Caki2 (cell line): ENCODE measurements around the gene PABPC1L. TPM values are rescaled to one million over a fixed set of nuclear protein-coding genes. Genes with fewer than 3 reads are reported as not detected.

Experiments used
- DNase-seq: peaks from one replicate; pipeline ENCODE4 v3.0.0-alpha.2; 2015; ENCODE audit warnings: low read depth
- in situ Hi-C: cut with HindIII; loops from 2 replicates; pipeline ENCODE4 v1.10.0; 2016; ENCODE audit warnings: low sequenced_read_pairs, low pct_unique_long_range_greater_than_20kb, mixed read lengths
- total RNA-seq: library from RNA; depleted of rRNA; stranded (reverse); fragments of >200 nt; shearing (Covaris generic); gene quantifications from 2 replicates; pipeline ENCODE4 v1.2.3, GENCODE V29; 2014; ENCODE audit warnings: low replicate concordance

PABPC1L gene
- total RNA-seq, 1 experiment from 2014 or later = 10.3 TPM

GRCh38 chr20:44894959-44895358 is 14.9 kb upstream of the PABPC1L start:
- DNase-seq = no peak
- in situ Hi-C loops = no loop called here

- DNase-seq = no peak
These were observed 13.3 kb upstream of the PABPC1L start for GRCh38 chr20:44896583-44896982.

GRCh38 chr20:44897133-44897532 is 12.7 kb upstream of the PABPC1L start:
- in situ Hi-C loops = no loop called here
- DNase-seq = no peak

More at GRCh38 chr20:44896583-44896982, 13.3 kb upstream of the PABPC1L start:
- in situ Hi-C loops = no loop called here

- DNase-seq = no peak
- in situ Hi-C loops = no loop called here
These were observed 9.5 kb upstream of the PABPC1L start for GRCh38 chr20:44900231-44900854.

GRCh38 chr20:44901974-44902373 is 7.9 kb upstream of the PABPC1L start:
- DNase-seq = peak; percentile 33
- in situ Hi-C loops = no loop called here

GRCh38 chr20:44904377-44904776 is 5.5 kb upstream of the PABPC1L start:
- in situ Hi-C loops = no loop called here
- DNase-seq = no peak

- DNase-seq = no peak
These were observed 631 bp upstream of the PABPC1L start for GRCh38 chr20:44908987-44909871.

GRCh38 chr20:44910690-44911262 is 916 bp downstream of the PABPC1L start:
- in situ Hi-C loops = no loop called here
- DNase-seq = peak; percentile 45

More at GRCh38 chr20:44908987-44909871, 631 bp upstream of the PABPC1L start:
- in situ Hi-C loops = no loop called here

GRCh38 chr20:44911264-44911921 is 1.5 kb downstream of the PABPC1L start:
- in situ Hi-C loops = no loop called here
- peak; percentile 90 for DNase-seq

- no peak for DNase-seq
- in situ Hi-C loops = no loop called here
These were observed 2.3 kb downstream of the PABPC1L start for GRCh38 chr20:44912189-44912588.

- in situ Hi-C loops = no loop called here
- no peak for DNase-seq
These were observed 5.1 kb downstream of the PABPC1L start for GRCh38 chr20:44914924-44915323.

- in situ Hi-C loops = no loop called here
- DNase-seq = no peak
These were observed 6.7 kb downstream of the PABPC1L start for GRCh38 chr20:44916586-44916985.

- DNase-seq = no peak
- in situ Hi-C loops = no loop called here
These were observed 7.5 kb downstream of the PABPC1L start for GRCh38 chr20:44917399-44917798.

GRCh38 chr20:44918342-44918741 is 8.5 kb downstream of the PABPC1L start:
- in situ Hi-C loops = no loop called here
- DNase-seq = no peak

GRCh38 chr20:44918761-44919160 is 8.9 kb downstream of the PABPC1L start:
- in situ Hi-C loops = no loop called here
- DNase-seq = no peak

GRCh38 chr20:44921447-44921846 is 11.6 kb downstream of the PABPC1L start:
- in situ Hi-C loops = no loop called here
- DNase-seq = no peak

GRCh38 chr20:44924541-44924940 is 14.7 kb downstream of the PABPC1L start:
- in situ Hi-C loops = no loop called here
- DNase-seq = no peak

GRCh38 chr20:44928595-44928994 is 18.7 kb downstream of the PABPC1L start:
- DNase-seq = no peak
- in situ Hi-C loops = no loop called here
